GM23338 (cell line): ENCODE data around the gene QKI. TPM values are rescaled to one million over a fixed set of nuclear protein-coding genes. Genes with fewer than 3 reads are reported as not detected.
A peak's percentile ranks its signal among the peaks of the same experiment; 100 is the strongest.

Experiments
- ATAC-seq: fragments of 200-7000 bp; cut with Tn5 transposase; 3 replicates; pipeline ENCODE4 v1.9.1; 2020
- DNase-seq: peaks from one replicate; pipeline ENCODE4 v3.0.0-alpha.2; 2015; ENCODE audit warnings: low spot score
- H2AFZ ChIP-seq: fragments of 200-600 bp; sonication (generic); 2 replicates; pipeline ENCODE4 v1.8.0; 2016; ENCODE audit warnings: antibody characterized with exemption, mild to moderate bottlenecking, moderate library complexity
- H3F3A ChIP-seq: fragments of 200-600 bp; sonication (generic); replicated peaks from 2 replicates; pipeline ENCODE4 v1.8.0; 2017; ENCODE audit warnings: antibody characterized with exemption, mixed run types, low read depth
- H3K27ac ChIP-seq: fragments of 200-600 bp; sonication (generic); 2 replicates; pipeline ENCODE4 v1.6.1; 2016; ENCODE audit warnings: low read depth
- H3K27me3 ChIP-seq: fragments of 200-600 bp; sonication (generic); 2 replicates; pipeline ENCODE4 v1.8.0; 2016; ENCODE audit warnings: mild to moderate bottlenecking, mixed run types, moderate library complexity; ENCODE audit not compliant: insufficient read depth
- H3K36me3 ChIP-seq: fragments of 200-600 bp; sonication (generic); 2 replicates; pipeline ENCODE4 v1.8.0; 2016; ENCODE audit warnings: mild to moderate bottlenecking; ENCODE audit not compliant: insufficient read depth
- H3K4me1 ChIP-seq: fragments of 200-600 bp; sonication (generic); 2 replicates; pipeline ENCODE4 v1.8.0; 2016; ENCODE audit warnings: mild to moderate bottlenecking, moderate library complexity; ENCODE audit not compliant: insufficient read depth
- H3K4me2 ChIP-seq: fragments of 200-600 bp; sonication (generic); 2 replicates; pipeline ENCODE4 v1.7.1; 2017; ENCODE audit warnings: mixed run types
- H3K4me3 ChIP-seq: fragments of 200-600 bp; sonication (generic); 2 replicates; pipeline ENCODE4 v1.6.1; 2016; ENCODE audit warnings: mixed run types
- H3K79me2 ChIP-seq: fragments of 200-600 bp; sonication (generic); replicated peaks from 2 replicates; pipeline ENCODE4 v1.8.0; 2017; ENCODE audit warnings: mild to moderate bottlenecking; ENCODE audit not compliant: insufficient read depth
- H3K9me2 ChIP-seq: fragments of 200-600 bp; sonication (generic); 2 replicates; pipeline ENCODE4 v1.8.0; 2017; ENCODE audit not compliant: insufficient read depth
- H4K20me1 ChIP-seq: fragments of 200-600 bp; sonication (generic); replicated peaks from 2 replicates; pipeline ENCODE4 v1.8.0; 2017; ENCODE audit warnings: mild to moderate bottlenecking; ENCODE audit not compliant: insufficient read depth
- H3K27ac Mint-ChIP-seq: 2 replicates; pipeline ENCODE4 v1.8.0; 2020; ENCODE audit warnings: inconsistent platforms, mild to moderate bottlenecking, moderate library complexity, mixed read lengths
- H3K27me3 Mint-ChIP-seq: 3 replicates; pipeline ENCODE4 v1.8.0; 2022; ENCODE audit warnings: low read depth, mild to moderate bottlenecking, moderate library complexity, mixed read lengths, inconsistent platforms; ENCODE audit not compliant: insufficient read depth, poor library complexity
- H3K36me3 Mint-ChIP-seq: 3 replicates; pipeline ENCODE4 v1.8.0; 2021; ENCODE audit warnings: low read depth, mild to moderate bottlenecking, inconsistent platforms, moderate library complexity, mixed read lengths
- H3K4me1 Mint-ChIP-seq: 3 replicates; pipeline ENCODE4 v1.8.0; 2020; ENCODE audit warnings: mild to moderate bottlenecking, inconsistent platforms, mixed read lengths
- H3K4me3 Mint-ChIP-seq: 3 replicates; pipeline ENCODE4 v1.8.0; 2021; ENCODE audit warnings: moderate library complexity, mild to moderate bottlenecking, inconsistent platforms, mixed read lengths
- H3K9me3 Mint-ChIP-seq: 3 replicates; pipeline ENCODE4 v1.8.0; 2020; ENCODE audit warnings: moderate library complexity, mild to moderate bottlenecking, inconsistent platforms, mixed read lengths
- EZH2 ChIP-seq: fragments of 200-600 bp; sonication (generic); IDR thresholded peaks from one replicate; pipeline ENCODE4 v1.8.0; 2017; ENCODE audit warnings: antibody characterized with exemption, mild to moderate bottlenecking, low read depth; ENCODE audit not compliant: unreplicated experiment
- EZH2phosphoT487 ChIP-seq: fragments of 200-600 bp; sonication (generic); IDR thresholded peaks from one replicate; pipeline ENCODE4 v1.8.1; 2018; ENCODE audit warnings: antibody characterized with exemption; ENCODE audit not compliant: unreplicated experiment
- JUNB ChIP-seq: IDR thresholded peaks from one replicate; pipeline ENCODE4 v1.6.1; 2016; ENCODE audit warnings: antibody characterized with exemption; ENCODE audit not compliant: unreplicated experiment
- NANOG ChIP-seq: IDR thresholded peaks from 2 replicates; pipeline ENCODE4 v1.6.1; 2016; ENCODE audit warnings: antibody characterized with exemption, borderline replicate concordance
- POLR2AphosphoS5 ChIP-seq: IDR thresholded peaks from 2 replicates; pipeline ENCODE4 v1.6.1; 2016; ENCODE audit warnings: antibody characterized with exemption, low read depth
- STAT1 ChIP-seq: IDR thresholded peaks from one replicate; pipeline ENCODE4 v1.6.1; 2016; ENCODE audit warnings: antibody characterized with exemption; ENCODE audit not compliant: unreplicated experiment
- ZNF114 ChIP-seq: fragments of 250-450 bp; sonication (Bioruptor Pico); IDR thresholded peaks from 2 replicates; pipeline ENCODE4 v1.5.0; 2020; ENCODE audit warnings: mild to moderate bottlenecking, moderate library complexity
- ZNF331 ChIP-seq: fragments of 250-450 bp; sonication (Bioruptor Pico); IDR thresholded peaks from 2 replicates; pipeline ENCODE4 v1.5.0; 2020; ENCODE audit warnings: low read depth, mild to moderate bottlenecking, moderate library complexity
- polyA plus RNA-seq: library from polyadenylated mRNA; unstranded; fragments of >200 nt; fragmentation: Nextera tagmentation; extraction: Ambion mirVana; gene quantifications from 2 replicates; pipeline ENCODE4 v1.2.1, GENCODE V29; 2016
- total RNA-seq: library from RNA; depleted of rRNA; stranded (reverse); fragments of >200 nt; shearing (Covaris generic); gene quantifications from 2 replicates; pipeline ENCODE4 v1.2.3, GENCODE V29; 2014
- TF ChIP-seq, protein P1 (sequence below), 2 experiments: fragments of 200-600 bp in 1 of 2; sonication (generic) in 1 of 2; conservative IDR thresholded peaks; 2 replicates each; pipeline versions ENCODE4 v1.5.1 to v1.6.1; 2016 to 2017; ENCODE audit warnings: antibody characterized with exemption in 2 of 2, low read depth in 2 of 2, mild to moderate bottlenecking in 2 of 2, moderate library complexity in 1 of 2
- TF ChIP-seq, protein P2 (sequence below): IDR thresholded peaks from one replicate; pipeline ENCODE4 v1.6.1; 2018; ENCODE audit warnings: antibody characterized with exemption; ENCODE audit not compliant: unreplicated experiment
- TF ChIP-seq, protein P3 (sequence below): IDR thresholded peaks from 2 replicates; pipeline ENCODE4 v1.6.1; 2016; ENCODE audit warnings: antibody characterized with exemption

Gene QKI
- total and polyA plus RNA-seq, 2 experiments from 2014 or later, result 60.8 to 159 TPM

DNA sequence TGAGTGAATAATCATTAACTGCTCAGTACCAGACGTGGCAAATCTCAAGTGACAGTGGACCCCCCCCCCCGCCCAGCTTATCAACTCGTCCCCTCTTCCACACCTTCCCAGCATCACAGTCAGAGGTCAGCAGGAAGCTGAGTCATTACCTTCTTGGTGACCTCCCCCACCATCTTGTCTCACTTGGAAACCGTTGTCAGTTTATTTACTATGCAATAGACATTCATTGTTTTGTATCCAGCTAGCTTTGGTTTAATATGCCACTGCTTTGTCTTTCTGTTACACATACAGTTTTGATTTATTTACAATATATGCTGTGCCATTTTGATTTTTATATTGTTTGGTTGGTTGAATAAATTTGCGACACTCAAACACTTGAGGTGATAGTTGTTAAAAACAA, 158.1 kb downstream of the QKI start:
- Histone ChIP-seq H3K4me1 (peaks cover 34% of the 10 kb centered on the region), H3K4me2 (peak overlapping the region; percentile 45), H3F3A (no peaks in the 10 kb centered on the region), H3K27ac (peak overlapping the region; percentile 3; the same call in 1 of the 2 replicates), H3K4me3 (no peak overlapping the region), H3K79me2 (0 out of 2 replicates have a peak, but pooled peaks cover 5% of the 10 kb centered on the region), H4K20me1 (no peaks in the 10 kb centered on the region), H3K27me3 (no peaks in the 10 kb centered on the region), H2AFZ (no peak overlapping the region), H3K36me3 (no peaks in the 10 kb centered on the region), H3K9me2 (no peaks in the 10 kb centered on the region)
- Mint-ChIP-seq H3K4me1 (peaks cover 54% of the 10 kb centered on the region), H3K4me3 (peak overlapping the region; percentile 32; the same call in 1 of the 3 replicates), H3K9me3 (no peaks in the 10 kb centered on the region), H3K27me3 (peaks cover 8% of the 10 kb centered on the region), H3K27ac (peak overlapping the region; percentile 95), H3K36me3 (peaks cover 12% of the 10 kb centered on the region; the same call in 2 of the 3 replicates)
- TF ChIP-seq EZH2, result no peak
- no peak for TF ChIP-seq NANOG
- TF ChIP-seq, protein P1, sequence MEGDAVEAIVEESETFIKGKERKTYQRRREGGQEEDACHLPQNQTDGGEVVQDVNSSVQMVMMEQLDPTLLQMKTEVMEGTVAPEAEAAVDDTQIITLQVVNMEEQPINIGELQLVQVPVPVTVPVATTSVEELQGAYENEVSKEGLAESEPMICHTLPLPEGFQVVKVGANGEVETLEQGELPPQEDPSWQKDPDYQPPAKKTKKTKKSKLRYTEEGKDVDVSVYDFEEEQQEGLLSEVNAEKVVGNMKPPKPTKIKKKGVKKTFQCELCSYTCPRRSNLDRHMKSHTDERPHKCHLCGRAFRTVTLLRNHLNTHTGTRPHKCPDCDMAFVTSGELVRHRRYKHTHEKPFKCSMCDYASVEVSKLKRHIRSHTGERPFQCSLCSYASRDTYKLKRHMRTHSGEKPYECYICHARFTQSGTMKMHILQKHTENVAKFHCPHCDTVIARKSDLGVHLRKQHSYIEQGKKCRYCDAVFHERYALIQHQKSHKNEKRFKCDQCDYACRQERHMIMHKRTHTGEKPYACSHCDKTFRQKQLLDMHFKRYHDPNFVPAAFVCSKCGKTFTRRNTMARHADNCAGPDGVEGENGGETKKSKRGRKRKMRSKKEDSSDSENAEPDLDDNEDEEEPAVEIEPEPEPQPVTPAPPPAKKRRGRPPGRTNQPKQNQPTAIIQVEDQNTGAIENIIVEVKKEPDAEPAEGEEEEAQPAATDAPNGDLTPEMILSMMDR (conservative IDR thresholded peaks at IDR 0.05; ENCODE audit: low read depth in 2 of 2), result no peak
- TF ChIP-seq JUNB, result no peak
- TF ChIP-seq ZNF331 (CRISPR knock-in tag), result no peak
- TF ChIP-seq POLR2AphosphoS5, result no peak
- TF ChIP-seq ZNF114 (CRISPR knock-in tag), result no peak
- TF ChIP-seq EZH2phosphoT487, result no peak
- TF ChIP-seq, protein P2, sequence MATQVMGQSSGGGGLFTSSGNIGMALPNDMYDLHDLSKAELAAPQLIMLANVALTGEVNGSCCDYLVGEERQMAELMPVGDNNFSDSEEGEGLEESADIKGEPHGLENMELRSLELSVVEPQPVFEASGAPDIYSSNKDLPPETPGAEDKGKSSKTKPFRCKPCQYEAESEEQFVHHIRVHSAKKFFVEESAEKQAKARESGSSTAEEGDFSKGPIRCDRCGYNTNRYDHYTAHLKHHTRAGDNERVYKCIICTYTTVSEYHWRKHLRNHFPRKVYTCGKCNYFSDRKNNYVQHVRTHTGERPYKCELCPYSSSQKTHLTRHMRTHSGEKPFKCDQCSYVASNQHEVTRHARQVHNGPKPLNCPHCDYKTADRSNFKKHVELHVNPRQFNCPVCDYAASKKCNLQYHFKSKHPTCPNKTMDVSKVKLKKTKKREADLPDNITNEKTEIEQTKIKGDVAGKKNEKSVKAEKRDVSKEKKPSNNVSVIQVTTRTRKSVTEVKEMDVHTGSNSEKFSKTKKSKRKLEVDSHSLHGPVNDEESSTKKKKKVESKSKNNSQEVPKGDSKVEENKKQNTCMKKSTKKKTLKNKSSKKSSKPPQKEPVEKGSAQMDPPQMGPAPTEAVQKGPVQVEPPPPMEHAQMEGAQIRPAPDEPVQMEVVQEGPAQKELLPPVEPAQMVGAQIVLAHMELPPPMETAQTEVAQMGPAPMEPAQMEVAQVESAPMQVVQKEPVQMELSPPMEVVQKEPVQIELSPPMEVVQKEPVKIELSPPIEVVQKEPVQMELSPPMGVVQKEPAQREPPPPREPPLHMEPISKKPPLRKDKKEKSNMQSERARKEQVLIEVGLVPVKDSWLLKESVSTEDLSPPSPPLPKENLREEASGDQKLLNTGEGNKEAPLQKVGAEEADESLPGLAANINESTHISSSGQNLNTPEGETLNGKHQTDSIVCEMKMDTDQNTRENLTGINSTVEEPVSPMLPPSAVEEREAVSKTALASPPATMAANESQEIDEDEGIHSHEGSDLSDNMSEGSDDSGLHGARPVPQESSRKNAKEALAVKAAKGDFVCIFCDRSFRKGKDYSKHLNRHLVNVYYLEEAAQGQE, result no peak
- TF ChIP-seq, protein P3, sequence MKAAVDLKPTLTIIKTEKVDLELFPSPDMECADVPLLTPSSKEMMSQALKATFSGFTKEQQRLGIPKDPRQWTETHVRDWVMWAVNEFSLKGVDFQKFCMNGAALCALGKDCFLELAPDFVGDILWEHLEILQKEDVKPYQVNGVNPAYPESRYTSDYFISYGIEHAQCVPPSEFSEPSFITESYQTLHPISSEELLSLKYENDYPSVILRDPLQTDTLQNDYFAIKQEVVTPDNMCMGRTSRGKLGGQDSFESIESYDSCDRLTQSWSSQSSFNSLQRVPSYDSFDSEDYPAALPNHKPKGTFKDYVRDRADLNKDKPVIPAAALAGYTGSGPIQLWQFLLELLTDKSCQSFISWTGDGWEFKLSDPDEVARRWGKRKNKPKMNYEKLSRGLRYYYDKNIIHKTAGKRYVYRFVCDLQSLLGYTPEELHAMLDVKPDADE, result no peak
- no peak for TF ChIP-seq STAT1
- DNase-seq (peak; percentile 53), ATAC-seq (peak; percentile 44)
